Liver (tissue), 9 donors: ENCODE data around the gene TMPRSS13. TPM values are rescaled to one million over a fixed set of nuclear protein-coding genes. Genes with fewer than 3 reads are reported as not detected.

Source experiments
- DNase-seq: peaks from one replicate; pipeline ENCODE4 v3.0.0-alpha.2; 2017; ENCODE audit warnings: low spot score
- H3K27ac ChIP-seq, 2 donors: one replicate each; pipeline ENCODE4 v1.7.0; 2013; ENCODE audit warnings: inconsistent platforms in 2 of 2, low read length in 2 of 2, control low read depth in 1 of 2, low read depth in 1 of 2, mild to moderate bottlenecking in 1 of 2
- H3K27me3 ChIP-seq, 4 donors: one replicate each; pipeline versions ENCODE4 v1.6.1 to v1.7.0; 2013; ENCODE audit warnings: low read length in 3 of 4, inconsistent platforms in 1 of 4, mild to moderate bottlenecking in 1 of 4, moderate library complexity in 1 of 4; ENCODE audit not compliant: control insufficient read depth in 4 of 4, insufficient read depth in 4 of 4
- H3K36me3 ChIP-seq, 4 donors: one replicate each; pipeline versions ENCODE4 v1.6.1 to v1.7.0; 2013; ENCODE audit warnings: low read length in 3 of 4, mild to moderate bottlenecking in 3 of 4, low read depth in 1 of 4, moderate library complexity in 1 of 4; ENCODE audit not compliant: control insufficient read depth in 4 of 4, insufficient read depth in 3 of 4
- H3K4me1 ChIP-seq, 4 donors: one replicate each; pipeline versions ENCODE4 v1.6.1 to v1.7.0; 2013; ENCODE audit warnings: low read length in 3 of 4, mild to moderate bottlenecking in 3 of 4, moderate library complexity in 1 of 4; ENCODE audit not compliant: control insufficient read depth in 4 of 4, insufficient read depth in 4 of 4
- H3K4me3 ChIP-seq, 3 donors: one replicate each; pipeline versions ENCODE4 v1.6.1 to v1.7.0; 2013; ENCODE audit warnings: low read length in 3 of 3, control low read depth in 1 of 3, low read depth in 1 of 3, mild to moderate bottlenecking in 1 of 3
- H3K9ac ChIP-seq, 2 donors: one replicate each; pipeline ENCODE4 v1.7.0; 2013; ENCODE audit warnings: low read length in 2 of 2, mild to moderate bottlenecking in 2 of 2, moderate library complexity in 2 of 2, control low read depth in 1 of 2, low read depth in 1 of 2
- H3K9me3 ChIP-seq, 4 donors: one replicate each; pipeline versions ENCODE4 v1.6.1 to v1.7.0; 2013; ENCODE audit warnings: low read length in 3 of 4; ENCODE audit not compliant: control insufficient read depth in 4 of 4
- FOXA1 ChIP-seq: IDR thresholded peaks from 2 replicates; pipeline ENCODE4 v1.6.1; 2016; ENCODE audit warnings: antibody characterized with exemption
- FOXA2 ChIP-seq: IDR thresholded peaks from 2 replicates; pipeline ENCODE4 v1.6.1; 2016; ENCODE audit warnings: antibody characterized with exemption
- GABPA ChIP-seq, 2 donors: IDR thresholded peaks in 1 of 2; conservative IDR thresholded peaks in 1 of 2; 2 replicates each; pipeline ENCODE4 v1.6.1; 2016; ENCODE audit warnings: antibody characterized with exemption in 2 of 2, mild to moderate bottlenecking in 1 of 2, moderate library complexity in 1 of 2
- HNF4A ChIP-seq, 2 donors: conservative IDR thresholded peaks; 2 replicates each; pipeline ENCODE4 v1.6.1; 2016; ENCODE audit warnings: antibody characterized with exemption in 2 of 2, mild to moderate bottlenecking in 2 of 2
- HNF4G ChIP-seq: IDR thresholded peaks from 2 replicates; pipeline ENCODE4 v1.6.1; 2016; ENCODE audit warnings: antibody characterized with exemption
- JUND ChIP-seq, 2 donors: IDR thresholded peaks; 2 replicates each; pipeline ENCODE4 v1.6.1; 2016; ENCODE audit warnings: antibody characterized with exemption in 2 of 2
- MAX ChIP-seq: IDR thresholded peaks from 2 replicates; pipeline ENCODE4 v1.6.1; 2016; ENCODE audit warnings: antibody characterized with exemption
- NR2F2 ChIP-seq: IDR thresholded peaks from 2 replicates; pipeline ENCODE4 v1.6.1; 2016; ENCODE audit warnings: antibody characterized with exemption
- RAD21 ChIP-seq, 2 donors: IDR thresholded peaks; 2 replicates each; pipeline ENCODE4 v1.6.1; 2016; ENCODE audit warnings: antibody characterized with exemption in 2 of 2, mild to moderate bottlenecking in 2 of 2
- SP1 ChIP-seq: IDR thresholded peaks from 2 replicates; pipeline ENCODE4 v1.6.1; 2018; ENCODE audit warnings: antibody characterized with exemption, mild to moderate bottlenecking
- TAF1 ChIP-seq: conservative IDR thresholded peaks from 2 replicates; pipeline ENCODE4 v1.6.1; 2016; ENCODE audit warnings: antibody characterized with exemption, mild to moderate bottlenecking
- YY1 ChIP-seq: IDR thresholded peaks from 2 replicates; pipeline ENCODE4 v1.6.1; 2016; ENCODE audit warnings: antibody characterized with exemption, mild to moderate bottlenecking
- WGBS: extraction: QIAGEN DNeasy Blood & Tissue Kit; methylation state at CpG from one replicate; pipeline ENCODE4 v1.1.7; 2013; 5-methylcytosine and 5-hydroxymethylcytosine counted together
- polyA plus RNA-seq, 2 donors: library from polyadenylated mRNA; stranded (reverse) in 1 of 2; unstranded in 1 of 2; fragments of 200-250 nt in 1 of 2; fragments of >200 nt in 1 of 2; fragmentation: Nextera tagmentation in 1 of 2; extraction: Ambion mirVana in 1 of 2; gene quantifications; one replicate each; pipeline versions ENCODE4 v1.2.1 to v1.2.3, GENCODE V29; 2013 to 2015
- total RNA-seq, 2 donors: library from RNA; depleted of rRNA; stranded (reverse); fragments of >200 nt; gene quantifications; one replicate each; pipeline ENCODE4 v1.2.3, GENCODE V29; 2014
- TF ChIP-seq, protein P1 (sequence below): IDR thresholded peaks from 2 replicates; pipeline ENCODE4 v1.6.1; 2016; ENCODE audit warnings: antibody characterized with exemption
- TF ChIP-seq, protein P2 (sequence below): IDR thresholded peaks from 2 replicates; pipeline ENCODE4 v1.6.1; 2016; ENCODE audit warnings: antibody characterized with exemption, mild to moderate bottlenecking
- TF ChIP-seq, protein P3 (sequence below): fragments of 150-350 bp; IDR thresholded peaks from 2 replicates; pipeline ENCODE4 v1.5.1; 2017; ENCODE audit warnings: improper control_type of control experiment, low read depth, low read length; ENCODE audit not compliant: missing input control
- TF ChIP-seq, protein P4 (sequence below): IDR thresholded peaks from 2 replicates; pipeline ENCODE4 v1.6.1; 2016; ENCODE audit warnings: antibody characterized with exemption
- donor health status: healthy.
- donor health status: healthy.
- donor health status: healthy.
- donor health status: healthy.
- donor health status: healthy.

Gene TMPRSS13
- total and polyA plus RNA-seq, 4 donors: 0.11 to 0.93 (median 0.24) TPM

GRCh38 chr11:117945047-117945810 lies 16.0 kb upstream of the TMPRSS13 start:
- 53% methylated on average over 7 of the region's 7 CpGs for WGBS
- no peaks in the 10 kb centered on the region for H3K36me3 ChIP-seq

More at GRCh38 chr11:117945047-117945810, 16.0 kb upstream of the TMPRSS13 start:
- Histone ChIP-seq H3K27me3 (no peaks in the 10 kb centered on the region), H3K4me3 (no peak overlapping the region), H3K9me3 (no peaks in the 10 kb centered on the region), H3K9ac (no peak overlapping the region), H3K27ac (no peak overlapping the region), H3K4me1 (no peaks in the 10 kb centered on the region)
- no peak for TF ChIP-seq FOXA1
- TF ChIP-seq, protein P1, sequence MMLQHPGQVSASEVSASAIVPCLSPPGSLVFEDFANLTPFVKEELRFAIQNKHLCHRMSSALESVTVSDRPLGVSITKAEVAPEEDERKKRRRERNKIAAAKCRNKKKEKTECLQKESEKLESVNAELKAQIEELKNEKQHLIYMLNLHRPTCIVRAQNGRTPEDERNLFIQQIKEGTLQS: no peak
- TF ChIP-seq FOXA2: no peak
- TF ChIP-seq, protein P2, sequence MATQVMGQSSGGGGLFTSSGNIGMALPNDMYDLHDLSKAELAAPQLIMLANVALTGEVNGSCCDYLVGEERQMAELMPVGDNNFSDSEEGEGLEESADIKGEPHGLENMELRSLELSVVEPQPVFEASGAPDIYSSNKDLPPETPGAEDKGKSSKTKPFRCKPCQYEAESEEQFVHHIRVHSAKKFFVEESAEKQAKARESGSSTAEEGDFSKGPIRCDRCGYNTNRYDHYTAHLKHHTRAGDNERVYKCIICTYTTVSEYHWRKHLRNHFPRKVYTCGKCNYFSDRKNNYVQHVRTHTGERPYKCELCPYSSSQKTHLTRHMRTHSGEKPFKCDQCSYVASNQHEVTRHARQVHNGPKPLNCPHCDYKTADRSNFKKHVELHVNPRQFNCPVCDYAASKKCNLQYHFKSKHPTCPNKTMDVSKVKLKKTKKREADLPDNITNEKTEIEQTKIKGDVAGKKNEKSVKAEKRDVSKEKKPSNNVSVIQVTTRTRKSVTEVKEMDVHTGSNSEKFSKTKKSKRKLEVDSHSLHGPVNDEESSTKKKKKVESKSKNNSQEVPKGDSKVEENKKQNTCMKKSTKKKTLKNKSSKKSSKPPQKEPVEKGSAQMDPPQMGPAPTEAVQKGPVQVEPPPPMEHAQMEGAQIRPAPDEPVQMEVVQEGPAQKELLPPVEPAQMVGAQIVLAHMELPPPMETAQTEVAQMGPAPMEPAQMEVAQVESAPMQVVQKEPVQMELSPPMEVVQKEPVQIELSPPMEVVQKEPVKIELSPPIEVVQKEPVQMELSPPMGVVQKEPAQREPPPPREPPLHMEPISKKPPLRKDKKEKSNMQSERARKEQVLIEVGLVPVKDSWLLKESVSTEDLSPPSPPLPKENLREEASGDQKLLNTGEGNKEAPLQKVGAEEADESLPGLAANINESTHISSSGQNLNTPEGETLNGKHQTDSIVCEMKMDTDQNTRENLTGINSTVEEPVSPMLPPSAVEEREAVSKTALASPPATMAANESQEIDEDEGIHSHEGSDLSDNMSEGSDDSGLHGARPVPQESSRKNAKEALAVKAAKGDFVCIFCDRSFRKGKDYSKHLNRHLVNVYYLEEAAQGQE: no peak
- TF ChIP-seq GABPA (IDR thresholded peaks at IDR 0.05 in 1 of 2, conservative IDR thresholded peaks at IDR 0.05 in 1 of 2): no peak
- TF ChIP-seq NR2F2: no peak
- TF ChIP-seq, protein P3, sequence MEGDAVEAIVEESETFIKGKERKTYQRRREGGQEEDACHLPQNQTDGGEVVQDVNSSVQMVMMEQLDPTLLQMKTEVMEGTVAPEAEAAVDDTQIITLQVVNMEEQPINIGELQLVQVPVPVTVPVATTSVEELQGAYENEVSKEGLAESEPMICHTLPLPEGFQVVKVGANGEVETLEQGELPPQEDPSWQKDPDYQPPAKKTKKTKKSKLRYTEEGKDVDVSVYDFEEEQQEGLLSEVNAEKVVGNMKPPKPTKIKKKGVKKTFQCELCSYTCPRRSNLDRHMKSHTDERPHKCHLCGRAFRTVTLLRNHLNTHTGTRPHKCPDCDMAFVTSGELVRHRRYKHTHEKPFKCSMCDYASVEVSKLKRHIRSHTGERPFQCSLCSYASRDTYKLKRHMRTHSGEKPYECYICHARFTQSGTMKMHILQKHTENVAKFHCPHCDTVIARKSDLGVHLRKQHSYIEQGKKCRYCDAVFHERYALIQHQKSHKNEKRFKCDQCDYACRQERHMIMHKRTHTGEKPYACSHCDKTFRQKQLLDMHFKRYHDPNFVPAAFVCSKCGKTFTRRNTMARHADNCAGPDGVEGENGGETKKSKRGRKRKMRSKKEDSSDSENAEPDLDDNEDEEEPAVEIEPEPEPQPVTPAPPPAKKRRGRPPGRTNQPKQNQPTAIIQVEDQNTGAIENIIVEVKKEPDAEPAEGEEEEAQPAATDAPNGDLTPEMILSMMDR: no peak
- no peak for TF ChIP-seq HNF4A (conservative IDR thresholded peaks at IDR 0.05)
- no peak for TF ChIP-seq YY1
- no peak for TF ChIP-seq HNF4G
- TF ChIP-seq JUND (IDR thresholded peaks at IDR 0.05): no peak
- TF ChIP-seq TAF1: no peak
- TF ChIP-seq RAD21 (IDR thresholded peaks at IDR 0.05): no peak
- TF ChIP-seq, protein P4, sequence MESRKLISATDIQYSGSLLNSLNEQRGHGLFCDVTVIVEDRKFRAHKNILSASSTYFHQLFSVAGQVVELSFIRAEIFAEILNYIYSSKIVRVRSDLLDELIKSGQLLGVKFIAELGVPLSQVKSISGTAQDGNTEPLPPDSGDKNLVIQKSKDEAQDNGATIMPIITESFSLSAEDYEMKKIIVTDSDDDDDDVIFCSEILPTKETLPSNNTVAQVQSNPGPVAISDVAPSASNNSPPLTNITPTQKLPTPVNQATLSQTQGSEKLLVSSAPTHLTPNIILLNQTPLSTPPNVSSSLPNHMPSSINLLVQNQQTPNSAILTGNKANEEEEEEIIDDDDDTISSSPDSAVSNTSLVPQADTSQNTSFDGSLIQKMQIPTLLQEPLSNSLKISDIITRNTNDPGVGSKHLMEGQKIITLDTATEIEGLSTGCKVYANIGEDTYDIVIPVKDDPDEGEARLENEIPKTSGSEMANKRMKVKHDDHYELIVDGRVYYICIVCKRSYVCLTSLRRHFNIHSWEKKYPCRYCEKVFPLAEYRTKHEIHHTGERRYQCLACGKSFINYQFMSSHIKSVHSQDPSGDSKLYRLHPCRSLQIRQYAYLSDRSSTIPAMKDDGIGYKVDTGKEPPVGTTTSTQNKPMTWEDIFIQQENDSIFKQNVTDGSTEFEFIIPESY: no peak
- TF ChIP-seq SP1: no peak
- no peak for TF ChIP-seq MAX
- DNase-seq: no peak
